HepG2 (cell line): ENCODE results near the gene DGKG. TPM values are rescaled to one million over a fixed set of nuclear protein-coding genes. Genes with fewer than 3 reads are reported as not detected.

Experiments
- DNMT3B ChIP-seq: conservative IDR thresholded peaks from 2 replicates; pipeline ENCODE4 v1.6.1; 2016; ENCODE audit warnings: missing biosample characterization, control low read depth
- FOXJ3 ChIP-seq: sonication (generic); formaldehyde crosslinking; IDR thresholded peaks from 2 replicates; pipeline ENCODE4 v1.4.0; 2020; ENCODE audit warnings: missing genetic modification reagents, mild to moderate bottlenecking, borderline replicate concordance
- GATA4 ChIP-seq: sonication (generic); IDR thresholded peaks from 2 replicates; pipeline ENCODE4 v1.6.1; 2016; ENCODE audit warnings: antibody characterized with exemption, low read depth, borderline replicate concordance
- GATAD1 ChIP-seq: IDR thresholded peaks from 2 replicates; pipeline ENCODE4 v1.6.1; 2016; ENCODE audit warnings: missing genetic modification reagents, missing compliant biosample characterization
- HNF4G ChIP-seq, 2 experiments: sonication (generic) in 1 of 2; formaldehyde crosslinking in 1 of 2; IDR thresholded peaks; 2 replicates each; pipeline versions ENCODE4 v1.4.0 to v1.6.1; 2011 to 2020; ENCODE audit warnings: borderline replicate concordance in 2 of 2, low read depth in 2 of 2, mild to moderate bottlenecking in 2 of 2, low read length in 1 of 2, missing genetic modification reagents in 1 of 2, moderate library complexity in 1 of 2
- IKZF5 ChIP-seq: IDR thresholded peaks from 2 replicates; pipeline ENCODE4 v1.6.1; 2018; ENCODE audit warnings: missing genetic modification reagents, mild to moderate bottlenecking, missing compliant biosample characterization
- IRF2 ChIP-seq: IDR thresholded peaks from 2 replicates; pipeline ENCODE4 v1.6.1; 2018; ENCODE audit warnings: missing genetic modification reagents, missing compliant biosample characterization
- MATR3 ChIP-seq: sonication (generic); formaldehyde crosslinking; IDR thresholded peaks from 2 replicates; pipeline ENCODE4 v1.4.0; 2020; ENCODE audit warnings: missing genetic modification reagents
- NR2F1 ChIP-seq, 2 experiments: fragments of 450-650 bp in 1 of 2; formaldehyde crosslinking in 1 of 2; IDR thresholded peaks; 2 replicates each; pipeline versions ENCODE4 v1.5.0 to v1.6.1; 2016 to 2020; ENCODE audit warnings: mild to moderate bottlenecking in 1 of 2, missing compliant biosample characterization in 1 of 2, missing genetic modification reagents in 1 of 2, moderate library complexity in 1 of 2
- PAX8 ChIP-seq: sonication (generic); formaldehyde crosslinking; IDR thresholded peaks from 2 replicates; pipeline ENCODE4 v1.8.0; 2022; ENCODE audit warnings: mild to moderate bottlenecking, missing genetic modification reagents, borderline replicate concordance
- POLR2G ChIP-seq: fragments of 200-400 bp; formaldehyde crosslinking; IDR thresholded peaks from 2 replicates; pipeline ENCODE4 v1.6.1; 2018; ENCODE audit warnings: mild to moderate bottlenecking, low read depth, low read length, moderate library complexity
- RBM39 ChIP-seq: fragments of 200-400 bp; formaldehyde crosslinking; IDR thresholded peaks from one replicate; pipeline ENCODE4 v1.6.1; 2018; ENCODE audit warnings: antibody characterized with exemption, mild to moderate bottlenecking, low read depth, low read length; ENCODE audit not compliant: poor library complexity, severe bottlenecking
- SIN3A ChIP-seq: IDR thresholded peaks from 2 replicates; pipeline ENCODE4 v1.6.1; 2011; ENCODE audit warnings: low read depth, mild to moderate bottlenecking, control low read depth, low read length, borderline replicate concordance
- TAF1 ChIP-seq: sonication (generic); formaldehyde crosslinking; IDR thresholded peaks from 2 replicates; pipeline ENCODE4 v1.4.0; 2020; ENCODE audit warnings: missing genetic modification reagents
- TEAD2 ChIP-seq: sonication (generic); formaldehyde crosslinking; IDR thresholded peaks from 2 replicates; pipeline ENCODE4 v1.9.0; 2021; ENCODE audit warnings: missing genetic modification reagents
- U2AF2 ChIP-seq: fragments of 200-400 bp; formaldehyde crosslinking; IDR thresholded peaks from 2 replicates; pipeline ENCODE4 v1.6.1; 2017; ENCODE audit warnings: low read depth, mild to moderate bottlenecking, low read length
- ZFY ChIP-seq: sonication (generic); formaldehyde crosslinking; IDR thresholded peaks from 2 replicates; pipeline ENCODE4 v1.4.0; 2020; ENCODE audit warnings: missing genetic modification reagents
- ZNF253 ChIP-seq: sonication (generic); formaldehyde crosslinking; IDR thresholded peaks from 2 replicates; pipeline ENCODE4 v1.8.0; 2022; ENCODE audit warnings: mild to moderate bottlenecking, missing genetic modification reagents, borderline replicate concordance
- ZNF256 ChIP-seq: sonication (generic); formaldehyde crosslinking; conservative IDR thresholded peaks from 2 replicates; pipeline ENCODE4 v1.4.0; 2020; ENCODE audit warnings: missing genetic modification reagents
- ZNF451 ChIP-seq: sonication (generic); formaldehyde crosslinking; IDR thresholded peaks from 2 replicates; pipeline ENCODE4 v1.5.0; 2020; ENCODE audit warnings: mild to moderate bottlenecking, missing genetic modification reagents
- ZNF674 ChIP-seq: sonication (generic); formaldehyde crosslinking; IDR thresholded peaks from 2 replicates; pipeline ENCODE4 v1.5.0; 2020; ENCODE audit warnings: low read depth, mild to moderate bottlenecking, missing genetic modification reagents
- ZNF782 ChIP-seq: sonication (generic); formaldehyde crosslinking; IDR thresholded peaks from 2 replicates; pipeline ENCODE4 v1.4.0; 2020; ENCODE audit warnings: missing genetic modification reagents, mild to moderate bottlenecking, borderline replicate concordance
- ZNF850 ChIP-seq: sonication (generic); formaldehyde crosslinking; conservative IDR thresholded peaks from 2 replicates; pipeline ENCODE4 v1.9.0; 2021; ENCODE audit warnings: mild to moderate bottlenecking, missing genetic modification reagents
- ZSCAN25 ChIP-seq: sonication (generic); formaldehyde crosslinking; IDR thresholded peaks from 2 replicates; pipeline ENCODE4 v1.8.0; 2022; ENCODE audit warnings: mild to moderate bottlenecking, missing genetic modification reagents
- polyA plus RNA-seq, 8 experiments: library from polyadenylated mRNA; depleted of rRNA in 3 of 8; stranded (reverse) in 7 of 8; unstranded in 1 of 8; fragments of >200 nt; fragmentation: Illumina TruSeq in 4 of 8; extraction: Trizol in 4 of 8; gene quantifications; 2 replicates each; pipeline versions ENCODE4 v1.2.1 to v1.2.3, GENCODE V29; 2011 to 2016; ENCODE audit warnings: low read depth in 4 of 8, missing spikeins in 1 of 8, mixed read lengths in 1 of 8; ENCODE audit not compliant: insufficient read depth in 1 of 8
- total RNA-seq, 5 experiments: library from RNA; depleted of rRNA; stranded (reverse); fragments of >200 nt; fragmentation: Illumina TruSeq; extraction: Trizol; gene quantifications; 2 replicates each; pipeline ENCODE4 v1.2.3, GENCODE V29; 2016; ENCODE audit warnings: low read depth in 1 of 5
- TF ChIP-seq, protein P1 (sequence below): IDR thresholded peaks from 2 replicates; pipeline ENCODE4 v1.4.0; 2020; ENCODE audit warnings: mild to moderate bottlenecking, missing genetic modification reagents

Gene DGKG
- total and polyA plus RNA-seq, 2 of the 13 experiments (the other 11 are each of a cell fraction or from before 2014, with no cell fraction given): 3.8 to 6.2 TPM

DNA sequence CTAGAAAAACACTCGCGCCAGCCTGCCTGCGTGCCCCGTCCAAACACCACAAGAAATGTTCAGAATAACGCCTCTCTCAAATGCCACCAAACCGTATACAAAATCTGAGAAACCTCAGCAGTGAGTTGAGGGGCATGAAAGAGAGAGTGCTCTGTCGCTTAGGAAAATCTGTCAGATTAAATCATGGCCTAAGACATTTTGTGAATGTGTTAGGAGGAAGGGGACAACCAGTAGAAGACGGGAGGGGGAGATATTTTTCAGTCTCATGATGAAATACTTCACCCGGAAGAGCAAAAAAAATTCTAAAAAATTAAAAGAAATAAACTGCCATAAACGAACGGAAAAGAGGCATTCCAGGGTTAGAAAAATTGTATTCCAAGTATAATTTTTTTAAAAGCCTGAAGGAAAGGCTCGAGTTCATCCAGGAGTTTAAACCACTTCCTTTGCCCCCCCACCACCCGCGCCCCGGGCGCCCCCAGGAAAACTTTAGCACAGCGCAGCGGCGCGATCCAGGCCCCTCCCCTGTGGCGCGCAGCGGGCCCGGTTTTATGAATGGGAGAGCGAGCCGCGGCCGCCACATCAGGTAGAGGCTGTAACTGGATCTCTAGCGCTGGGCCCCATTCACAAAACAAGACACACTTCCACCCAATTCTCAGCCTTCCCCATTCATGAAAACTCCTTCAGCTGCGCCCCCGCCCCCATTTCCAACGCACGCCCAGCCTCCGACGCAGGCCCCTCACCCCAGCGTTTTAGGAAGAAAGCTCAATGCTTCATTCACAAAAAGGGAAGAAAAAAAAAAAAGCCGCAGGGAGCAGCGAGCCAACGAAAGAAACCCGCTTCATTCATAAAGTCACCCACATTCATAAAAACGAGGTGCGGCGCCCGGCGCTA, 254.6 kb downstream of the DGKG start (continued):
- no peak for TF ChIP-seq ZSCAN25 (CRISPR knock-in tag)
- TF ChIP-seq ZNF674 (CRISPR knock-in tag): no peak
- TF ChIP-seq IKZF5 (CRISPR knock-in tag): no peak
- no peak for TF ChIP-seq ZNF253 (CRISPR knock-in tag)
- no peak for TF ChIP-seq TEAD2
- TF ChIP-seq GATAD1 (CRISPR knock-in tag): no peak
- TF ChIP-seq ZNF256: no peak
- TF ChIP-seq U2AF2: no peak
- TF ChIP-seq FOXJ3 (CRISPR knock-in tag): peak; percentile 17; the same call in 1 of the 2 replicates
- TF ChIP-seq PAX8 (CRISPR knock-in tag): no peak
- TF ChIP-seq, protein P1, sequence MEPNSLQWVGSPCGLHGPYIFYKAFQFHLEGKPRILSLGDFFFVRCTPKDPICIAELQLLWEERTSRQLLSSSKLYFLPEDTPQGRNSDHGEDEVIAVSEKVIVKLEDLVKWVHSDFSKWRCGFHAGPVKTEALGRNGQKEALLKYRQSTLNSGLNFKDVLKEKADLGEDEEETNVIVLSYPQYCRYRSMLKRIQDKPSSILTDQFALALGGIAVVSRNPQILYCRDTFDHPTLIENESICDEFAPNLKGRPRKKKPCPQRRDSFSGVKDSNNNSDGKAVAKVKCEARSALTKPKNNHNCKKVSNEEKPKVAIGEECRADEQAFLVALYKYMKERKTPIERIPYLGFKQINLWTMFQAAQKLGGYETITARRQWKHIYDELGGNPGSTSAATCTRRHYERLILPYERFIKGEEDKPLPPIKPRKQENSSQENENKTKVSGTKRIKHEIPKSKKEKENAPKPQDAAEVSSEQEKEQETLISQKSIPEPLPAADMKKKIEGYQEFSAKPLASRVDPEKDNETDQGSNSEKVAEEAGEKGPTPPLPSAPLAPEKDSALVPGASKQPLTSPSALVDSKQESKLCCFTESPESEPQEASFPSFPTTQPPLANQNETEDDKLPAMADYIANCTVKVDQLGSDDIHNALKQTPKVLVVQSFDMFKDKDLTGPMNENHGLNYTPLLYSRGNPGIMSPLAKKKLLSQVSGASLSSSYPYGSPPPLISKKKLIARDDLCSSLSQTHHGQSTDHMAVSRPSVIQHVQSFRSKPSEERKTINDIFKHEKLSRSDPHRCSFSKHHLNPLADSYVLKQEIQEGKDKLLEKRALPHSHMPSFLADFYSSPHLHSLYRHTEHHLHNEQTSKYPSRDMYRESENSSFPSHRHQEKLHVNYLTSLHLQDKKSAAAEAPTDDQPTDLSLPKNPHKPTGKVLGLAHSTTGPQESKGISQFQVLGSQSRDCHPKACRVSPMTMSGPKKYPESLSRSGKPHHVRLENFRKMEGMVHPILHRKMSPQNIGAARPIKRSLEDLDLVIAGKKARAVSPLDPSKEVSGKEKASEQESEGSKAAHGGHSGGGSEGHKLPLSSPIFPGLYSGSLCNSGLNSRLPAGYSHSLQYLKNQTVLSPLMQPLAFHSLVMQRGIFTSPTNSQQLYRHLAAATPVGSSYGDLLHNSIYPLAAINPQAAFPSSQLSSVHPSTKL (CRISPR knock-in tag): peak; percentile 23; the same call in 1 of the 2 replicates
- TF ChIP-seq RBM39: peak; percentile 37
- TF ChIP-seq DNMT3B: no peak
- TF ChIP-seq HNF4G (IDR thresholded peaks at IDR 0.05; ENCODE audit: borderline replicate concordance, low read depth, low read length): no peak
- TF ChIP-seq HNF4G (CRISPR knock-in tag; IDR thresholded peaks at IDR 0.05; ENCODE audit: borderline replicate concordance, low read depth): 0 out of 2 replicates have a peak, but pooled peaks have one; percentile 11
- TF ChIP-seq NR2F1 (CRISPR knock-in tag; IDR thresholded peaks at IDR 0.05): no peak
- TF ChIP-seq GATA4: no peak
- 0 out of 2 replicates have a peak, but pooled peaks have one; percentile 35 for TF ChIP-seq IRF2 (CRISPR knock-in tag)
- TF ChIP-seq TAF1 (CRISPR knock-in tag): no peak
- TF ChIP-seq POLR2G: peak; percentile 48; the same call in 1 of the 2 replicates
- no peak for TF ChIP-seq MATR3 (CRISPR knock-in tag)
- no peak for TF ChIP-seq ZNF451 (CRISPR knock-in tag)
- no peak for TF ChIP-seq ZNF782
- peak; percentile 77; the same call in 1 of the 2 replicates for TF ChIP-seq SIN3A
- TF ChIP-seq ZNF850 (CRISPR knock-in tag): 0 out of 2 replicates have a peak, but pooled peaks have one; percentile 31
- peak; percentile 74 for TF ChIP-seq ZFY (CRISPR knock-in tag)
